ENCODE results near the gene SNX32. TPM values are rescaled to one million over a fixed set of nuclear protein-coding genes. Genes with fewer than 3 reads are reported as not detected.
A peak's percentile ranks its signal among the peaks of the same experiment; 100 is the strongest.
"Not testable (repeated sequence)": the region's sequence is repeated elsewhere in the genome, so short reads cannot be mapped to it uniquely, and the experiment has no call there.

SNX32 gene
- total and polyA plus RNA-seq, 8 donors = 0.24 to 4.4 (median 2.7) TPM

DNA sequence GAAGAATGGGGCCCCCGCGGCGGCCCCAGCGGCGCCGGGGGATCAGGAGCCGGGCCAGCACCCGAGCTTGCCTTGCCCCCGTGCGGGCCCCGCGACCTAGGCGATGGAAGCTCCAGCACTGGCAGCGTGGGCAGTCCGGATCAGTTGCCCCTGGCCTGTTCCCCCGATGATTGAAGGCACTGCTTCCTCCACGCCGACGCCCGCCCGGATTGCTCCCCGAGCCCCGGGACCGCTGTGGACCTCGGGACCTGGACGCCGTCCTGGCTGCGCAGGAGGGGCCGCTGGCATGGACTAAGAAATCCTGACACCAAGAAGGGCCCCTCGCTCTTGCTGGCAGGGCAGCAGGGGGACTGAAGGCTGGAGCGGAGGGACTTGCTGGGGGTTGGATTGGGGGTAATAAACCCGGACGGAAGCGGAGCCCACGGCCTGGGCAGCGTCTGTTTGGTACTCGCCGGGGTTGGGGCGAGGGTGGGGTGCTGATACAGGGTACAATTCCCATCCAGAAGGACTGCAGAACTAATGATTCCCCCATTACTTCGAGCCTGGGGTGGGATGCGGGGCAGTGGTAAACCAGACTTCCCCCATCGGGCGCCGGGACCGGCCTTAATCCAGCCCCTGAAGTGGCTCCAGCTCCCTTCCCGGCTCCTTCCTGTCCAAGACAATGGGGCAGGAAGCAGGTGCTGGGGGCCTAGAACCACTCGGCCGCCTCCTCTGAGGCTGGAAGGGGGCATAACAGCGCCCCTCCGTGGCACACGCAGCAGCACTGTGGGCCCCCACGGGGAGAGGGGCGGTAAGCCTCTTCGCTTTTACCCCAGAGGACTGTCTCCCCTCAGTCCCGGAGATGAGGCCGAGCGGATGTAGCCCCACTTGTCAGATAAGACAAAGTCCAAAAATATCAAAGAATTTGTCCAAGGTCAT lies 57.7 kb downstream of the SNX32 start:
- Histone ChIP-seq H3K4me1 (peaks cover 20 to 89% of the 10 kb centered on the region in 2 donors), H3K27me3 (no peaks in the 10 kb centered on the region), H3K9me3 (no peaks in the 10 kb centered on the region), H3K36me3 (peaks cover 0 to 30% of the 10 kb centered on the region in 2 donors), H3K4me3 (peak overlapping the region; percentile 52 to 70), H3K27ac (peak overlapping the region; percentile 95 to 97)
- ATAC-seq (no peak), DNase-seq (peak in 2 of 4 donors; percentile 49 to 90)
- TF ChIP-seq, protein P1, sequence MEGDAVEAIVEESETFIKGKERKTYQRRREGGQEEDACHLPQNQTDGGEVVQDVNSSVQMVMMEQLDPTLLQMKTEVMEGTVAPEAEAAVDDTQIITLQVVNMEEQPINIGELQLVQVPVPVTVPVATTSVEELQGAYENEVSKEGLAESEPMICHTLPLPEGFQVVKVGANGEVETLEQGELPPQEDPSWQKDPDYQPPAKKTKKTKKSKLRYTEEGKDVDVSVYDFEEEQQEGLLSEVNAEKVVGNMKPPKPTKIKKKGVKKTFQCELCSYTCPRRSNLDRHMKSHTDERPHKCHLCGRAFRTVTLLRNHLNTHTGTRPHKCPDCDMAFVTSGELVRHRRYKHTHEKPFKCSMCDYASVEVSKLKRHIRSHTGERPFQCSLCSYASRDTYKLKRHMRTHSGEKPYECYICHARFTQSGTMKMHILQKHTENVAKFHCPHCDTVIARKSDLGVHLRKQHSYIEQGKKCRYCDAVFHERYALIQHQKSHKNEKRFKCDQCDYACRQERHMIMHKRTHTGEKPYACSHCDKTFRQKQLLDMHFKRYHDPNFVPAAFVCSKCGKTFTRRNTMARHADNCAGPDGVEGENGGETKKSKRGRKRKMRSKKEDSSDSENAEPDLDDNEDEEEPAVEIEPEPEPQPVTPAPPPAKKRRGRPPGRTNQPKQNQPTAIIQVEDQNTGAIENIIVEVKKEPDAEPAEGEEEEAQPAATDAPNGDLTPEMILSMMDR (IDR thresholded peaks at IDR 0.05) = no peak
- intact Hi-C loops (cut with DNase I) = no loop called here

DNA sequence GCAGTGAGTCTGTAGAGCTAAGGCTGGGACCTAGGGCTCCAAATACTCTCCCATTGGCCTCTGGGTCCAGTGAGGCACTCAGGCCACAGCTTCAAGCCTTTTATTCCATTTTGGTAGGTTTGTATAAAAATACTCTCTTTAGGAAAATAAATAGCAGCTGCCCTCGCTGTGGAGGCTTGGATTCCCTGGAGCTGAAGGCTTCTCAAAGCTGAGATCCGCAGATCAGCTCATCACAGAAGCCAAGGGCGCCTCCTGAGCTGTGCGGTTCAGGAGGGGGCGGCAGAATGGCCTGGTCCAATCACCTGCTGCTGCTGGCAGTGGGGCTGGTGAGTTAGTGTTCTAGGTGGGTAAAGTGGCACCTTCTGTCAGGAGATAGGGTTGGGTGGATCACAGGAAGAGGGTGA lies 58.4 kb downstream of the SNX32 start:
- H3K27me3 ChIP-seq; ATAC-seq; H3K9me3 ChIP-seq; intact Hi-C loops (cut with DNase I): not testable (repeated sequence)
- peak overlapping the region; percentile 52 to 70 for H3K4me3 ChIP-seq
- DNase-seq = peak in 1 of 4 donors; percentile 33
- peak overlapping the region; percentile 95 to 97 for H3K27ac ChIP-seq
- peaks cover 0 to 30% of the 10 kb centered on the region in 2 donors for H3K36me3 ChIP-seq
- H3K4me1 ChIP-seq = peaks cover 20 to 89% of the 10 kb centered on the region in 2 donors

DNA sequence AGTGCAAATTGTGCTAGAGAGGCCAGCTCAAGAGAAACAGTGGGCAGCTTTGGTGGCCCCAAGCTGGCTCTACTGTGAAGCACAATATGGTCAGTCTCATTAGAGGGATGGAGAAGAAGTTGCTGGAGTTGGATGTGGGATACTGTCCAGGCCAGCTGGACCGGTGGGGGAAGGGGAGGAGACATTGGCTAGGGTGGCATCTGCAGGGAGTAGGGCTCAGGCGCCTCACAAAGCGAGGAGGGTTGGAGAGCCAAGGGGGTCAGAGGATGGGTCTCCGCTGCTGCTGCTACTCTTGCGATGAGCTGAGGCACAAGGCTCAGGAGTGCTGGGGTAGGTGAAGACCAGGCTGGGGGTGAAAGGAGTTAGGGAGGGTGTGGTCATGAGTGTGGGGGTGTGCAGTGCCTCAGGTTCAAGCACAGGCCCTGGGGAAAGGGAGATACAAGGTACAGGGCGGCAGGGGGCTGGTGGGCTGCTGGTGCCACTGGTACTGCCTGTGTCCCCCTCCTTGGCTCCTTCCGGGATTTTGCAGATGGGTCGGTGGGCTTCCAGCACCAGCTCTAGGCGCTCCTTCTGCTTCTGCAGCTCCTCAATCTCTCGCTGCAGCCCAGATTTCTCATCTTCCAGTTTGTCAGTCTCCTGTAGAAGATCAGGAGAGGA lies 59.0 kb downstream of the SNX32 start:
- DNase-seq = peak in 1 of 4 donors; percentile 43
- H3K4me1 ChIP-seq = peaks cover 15 to 89% of the 10 kb centered on the region in 2 donors
- H3K36me3 ChIP-seq = peaks cover 0 to 30% of the 10 kb centered on the region in 2 donors
- no peaks in the 10 kb centered on the region for H3K27me3 ChIP-seq
- H3K9me3 ChIP-seq = no peaks in the 10 kb centered on the region
- H3K4me3 ChIP-seq = peak overlapping the region in 1 of 2 donors; percentile 70
- TF ChIP-seq, protein P1 (IDR thresholded peaks at IDR 0.05) = no peak
- ATAC-seq = no peak
- peak overlapping the region; percentile 95 to 97 for H3K27ac ChIP-seq
- intact Hi-C loops (cut with DNase I) = no loop called here

DNA sequence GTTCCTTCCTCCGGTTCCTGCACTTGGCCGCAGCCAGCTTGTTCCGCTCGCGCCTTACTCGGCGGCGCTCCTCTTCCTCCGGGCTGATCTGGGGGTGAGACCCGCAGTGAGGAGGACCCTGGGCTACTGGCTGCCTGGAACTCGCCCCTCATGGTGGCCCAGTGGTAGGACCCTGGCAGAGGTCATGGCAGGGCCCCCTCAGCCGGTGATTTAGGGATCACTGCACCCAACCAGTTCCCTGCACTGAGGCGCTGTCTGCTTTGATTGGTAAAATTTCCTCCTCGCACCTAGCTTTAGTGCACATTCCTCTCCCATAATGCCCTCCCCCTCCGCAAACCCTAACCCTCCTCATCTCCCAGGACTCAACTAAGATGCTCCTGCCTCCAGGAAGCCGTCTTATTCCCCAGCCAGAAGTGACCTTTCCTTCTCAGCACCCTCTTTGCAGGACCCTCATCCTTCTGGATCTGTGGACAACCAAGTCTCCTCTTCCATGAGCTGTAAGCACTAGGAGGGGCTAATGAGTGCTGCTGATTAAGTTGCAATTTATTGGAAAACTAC lies 60.4 kb downstream of the SNX32 start:
- Histone ChIP-seq H3K9me3 (no peaks in the 10 kb centered on the region), H3K36me3 (peaks cover 0 to 30% of the 10 kb centered on the region in 2 donors), H3K4me3 (peak overlapping the region in 1 of 2 donors; percentile 70), H3K4me1 (peaks cover 14 to 92% of the 10 kb centered on the region in 2 donors), H3K27me3 (peaks cover 0 to 2% of the 10 kb centered on the region in 2 donors), H3K27ac (peak overlapping the region; percentile 76 to 97)
- ATAC-seq (no peak), DNase-seq (peak in 1 of 4 donors; percentile 93)
- intact Hi-C loops (cut with DNase I) = no loop called here
- TF ChIP-seq, protein P1 (IDR thresholded peaks at IDR 0.05) = no peak

DNA sequence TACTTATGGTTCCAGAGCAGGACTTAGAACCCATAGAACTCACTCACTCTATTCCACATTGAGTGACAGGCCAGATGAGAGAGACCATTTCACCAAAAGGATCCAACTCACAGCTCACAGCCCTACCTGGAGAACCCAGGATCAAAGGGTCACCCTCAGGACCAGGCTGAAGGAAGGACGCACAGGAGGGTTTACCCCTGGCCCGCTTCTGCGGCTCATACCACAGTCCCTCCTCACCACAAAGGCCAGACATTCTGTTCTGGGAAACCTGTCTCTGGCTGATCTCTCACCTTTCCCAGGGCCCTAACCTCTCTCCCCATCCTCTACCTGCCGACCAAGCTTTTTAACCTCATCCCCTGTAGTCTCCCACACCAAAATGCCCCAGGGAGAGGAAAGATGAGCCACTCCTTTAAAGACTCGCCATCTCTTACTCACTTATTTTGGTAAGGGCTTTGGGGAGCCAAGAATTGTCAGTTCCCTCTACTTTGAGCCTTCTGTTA lies 61.8 kb downstream of the SNX32 start:
- H3K27me3 ChIP-seq = peaks cover 0 to 7% of the 10 kb centered on the region in 2 donors
- no peaks in the 10 kb centered on the region for H3K9me3 ChIP-seq
- no peak overlapping the region for H3K4me3 ChIP-seq
- no peak overlapping the region for H3K27ac ChIP-seq
- intact Hi-C loops (cut with DNase I) = no loop called here
- DNase-seq (peak in 1 of 4 donors; percentile 20), ATAC-seq (no peak)
- peaks cover 0 to 30% of the 10 kb centered on the region in 2 donors for H3K36me3 ChIP-seq
- TF ChIP-seq, protein P1 (IDR thresholded peaks at IDR 0.05) = no peak
- peaks cover 14 to 92% of the 10 kb centered on the region in 2 donors for H3K4me1 ChIP-seq

All from left lung (tissue), 10 donors.